ENCODE data around the gene RDH5. TPM values are rescaled to one million over a fixed set of nuclear protein-coding genes. Genes with fewer than 3 reads are reported as not detected.

Gene RDH5
- total RNA-seq (2022; extraction: Qiagen RNA extraction; ENCODE audit: low read depth), result 1.7 to 3.1 TPM (median 2.2 TPM) in 5 replicates

GRCh38 chr12:55720071-55720564 is at the start of gene RDH5:
TSS of gene RDH5 (plus strand) at chr12:55720393. CDS start at chr12:55721185, 792 bp downstream.

GRCh38 chr12:55707841-55708694 is 12.1 kb upstream of the RDH5 start, which contains the start of gene ITGA7:
TSS of gene ITGA7 (minus strand) at chr12:55707904. CDS start at chr12:55707682, 222 bp downstream.

DNA sequence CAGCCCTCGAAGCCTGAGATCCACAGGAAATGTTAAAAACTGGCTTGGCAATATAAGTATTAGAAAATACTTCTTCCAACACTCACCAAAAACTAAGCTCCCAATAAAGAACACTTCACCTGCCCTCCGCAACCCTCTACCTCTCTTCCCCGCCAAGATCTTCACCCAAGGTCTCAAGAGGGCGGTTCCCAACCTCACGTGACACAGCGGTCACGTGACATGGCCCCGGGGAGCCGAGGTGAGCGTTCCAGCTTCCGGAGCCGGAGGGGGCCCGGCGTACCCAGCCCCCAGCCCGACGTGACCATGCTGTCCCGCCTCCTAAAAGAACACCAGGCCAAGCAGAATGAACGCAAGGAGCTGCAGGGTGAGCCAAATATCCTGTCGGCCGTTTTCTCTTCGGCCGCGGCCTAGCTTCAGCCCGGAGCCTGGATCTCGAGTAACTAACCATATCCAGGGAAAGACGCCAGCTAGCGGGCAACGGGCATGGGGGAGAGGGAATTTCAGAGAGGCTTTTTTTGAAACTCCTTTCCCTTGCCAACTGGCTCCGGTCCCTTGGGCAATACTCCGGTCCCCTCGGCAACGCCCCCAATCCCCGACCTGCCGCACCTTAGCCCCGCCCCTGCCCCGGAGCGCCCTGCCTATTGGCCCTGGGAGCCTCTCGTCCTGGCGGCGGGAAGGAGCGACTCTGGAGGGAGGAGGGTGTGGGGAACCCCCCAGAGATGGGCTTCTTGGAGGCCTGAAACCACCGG is 4.2 kb upstream of the RDH5 start, which contains the start of gene BLOC1S1:
BLOC1S1 (plus strand) TSS at position 214 of the 749 bp plus-strand sequence; CDS start at position 220, 6 bp downstream.

DNA sequence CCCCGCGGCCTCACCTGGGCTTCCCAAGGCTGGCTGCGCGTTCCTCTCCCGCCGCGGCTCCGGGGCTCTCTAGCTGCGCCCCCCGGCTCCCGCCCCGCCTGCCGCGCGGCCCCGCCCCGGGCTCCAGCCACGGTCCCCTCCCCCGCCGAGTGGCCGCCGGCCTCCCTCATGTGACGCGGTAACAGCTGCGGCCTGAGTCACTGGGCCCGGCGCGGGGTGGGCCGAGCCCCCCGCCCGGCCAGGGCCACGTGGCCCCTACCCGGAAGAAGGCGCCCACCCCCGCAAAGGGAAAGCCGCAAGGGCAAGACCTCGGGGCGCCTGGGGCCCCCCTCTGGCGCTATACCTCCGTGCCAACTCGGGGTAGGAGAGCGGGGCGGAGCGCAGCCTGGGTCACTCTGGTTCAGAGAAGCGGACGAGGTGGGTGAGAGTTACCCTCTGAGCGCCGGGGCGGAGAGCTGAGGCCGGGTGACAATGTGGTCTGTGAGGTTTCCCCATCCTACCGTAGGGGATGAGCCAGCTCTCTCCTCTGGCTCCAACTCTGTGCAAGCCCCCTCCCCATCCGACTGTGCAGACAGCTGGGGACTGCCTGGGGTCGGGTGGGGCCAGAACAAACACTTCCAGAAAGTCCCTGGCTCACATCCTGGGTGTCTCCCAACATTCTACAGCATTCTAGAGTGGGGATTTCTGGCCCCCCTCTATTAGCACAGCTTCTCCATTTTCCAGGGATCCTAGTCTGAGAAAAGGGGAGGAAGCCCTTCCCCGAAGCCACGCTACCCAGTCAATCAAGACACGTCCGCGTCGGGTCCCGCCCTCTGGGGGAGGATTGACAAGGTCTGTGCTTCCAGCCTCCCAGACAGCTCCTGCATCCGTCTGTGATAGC is 9.0 kb downstream of the RDH5 start, which contains the start of gene CD63:
CD63 (minus strand) TSS at position 71 of the 880 bp plus-strand sequence. CDS start 668 bp downstream, outside the sequence.

DNA sequence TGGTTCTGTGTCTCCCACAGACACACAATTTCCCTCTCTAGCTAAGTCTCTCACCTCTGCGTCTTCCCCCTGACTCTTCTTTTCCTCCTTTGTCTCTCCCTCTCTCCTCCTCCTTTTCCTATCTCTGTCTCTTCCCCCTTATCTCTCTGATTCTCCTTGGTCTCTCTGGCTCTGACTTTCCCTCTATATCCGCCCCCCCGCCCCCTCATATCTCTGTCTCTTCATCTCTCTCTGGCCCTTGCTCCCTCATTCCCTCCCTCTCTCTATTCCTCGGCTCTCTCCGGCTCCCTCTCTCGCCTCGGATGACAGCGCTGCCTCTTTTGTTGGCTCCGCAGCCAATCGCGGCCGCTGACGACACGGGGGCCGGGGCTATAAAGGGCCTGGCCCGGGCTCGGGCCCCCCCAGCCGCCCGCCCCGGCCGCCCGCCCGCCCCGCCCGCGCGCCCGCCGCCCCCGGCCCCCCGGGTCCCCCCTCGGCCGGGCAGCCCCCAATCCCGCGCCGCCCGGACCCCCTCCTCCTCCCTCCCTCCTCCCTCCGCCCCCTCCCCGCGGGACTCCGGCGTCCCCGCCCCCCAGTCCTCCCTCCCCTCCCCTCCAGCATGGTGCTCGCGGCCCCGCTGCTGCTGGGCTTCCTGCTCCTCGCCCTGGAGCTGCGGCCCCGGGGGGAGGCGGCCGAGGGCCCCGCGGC is 22.7 kb downstream of the RDH5 start, which contains the start of gene GDF11:
GDF11 (plus strand) TSS at position 404 of the 687 bp plus-strand sequence; CDS start at position 599, 195 bp downstream.

Other genes with a start within 250 kb of the RDH5 start
- gene OR6C68, start 228.0 kb upstream of the RDH5 start, total RNA-seq (2022; extraction: Qiagen RNA extraction; ENCODE audit: low read depth), result not detected in 5 replicates
- not detected in 5 replicates for gene OR6C4, start 170.8 kb upstream of the RDH5 start, total RNA-seq (2022; extraction: Qiagen RNA extraction; ENCODE audit: low read depth)
- gene OR2AP1, start 147.9 kb upstream of the RDH5 start, total RNA-seq (2022; extraction: Qiagen RNA extraction; ENCODE audit: low read depth), result not detected in 5 replicates
- not detected in 5 replicates for gene OR10P1, start 83.5 kb upstream of the RDH5 start, total RNA-seq (2022; extraction: Qiagen RNA extraction; ENCODE audit: low read depth)
- 0.92 to 1.7 TPM (median 1.6 TPM) in 5 replicates for gene ITGA7, start 12.5 kb upstream of the RDH5 start, total RNA-seq (2022; extraction: Qiagen RNA extraction; ENCODE audit: low read depth)
- 116 to 167 TPM (median 145 TPM) in 5 replicates for gene BLOC1S1, start 4.3 kb upstream of the RDH5 start, total RNA-seq (2022; extraction: Qiagen RNA extraction; ENCODE audit: low read depth)
- gene CD63, start 8.6 kb downstream of the RDH5 start, total RNA-seq (2022; extraction: Qiagen RNA extraction; ENCODE audit: low read depth), result 695 to 804 TPM (median 704 TPM) in 5 replicates
- 1.9 to 5.1 TPM (median 4.1 TPM) in 5 replicates for gene GDF11, start 22.7 kb downstream of the RDH5 start, total RNA-seq (2022; extraction: Qiagen RNA extraction; ENCODE audit: low read depth)
- gene SARNP, start 97.3 kb downstream of the RDH5 start, total RNA-seq (2022; extraction: Qiagen RNA extraction; ENCODE audit: low read depth), result 87.8 to 151 TPM (median 101 TPM) in 5 replicates
- gene ORMDL2, start 97.6 kb downstream of the RDH5 start, total RNA-seq (2022; extraction: Qiagen RNA extraction; ENCODE audit: low read depth), result 73.6 to 116 TPM (median 95.7 TPM) in 5 replicates
- 17.3 to 22.8 TPM (median 21.6 TPM) in 5 replicates for gene DNAJC14, start 109.2 kb downstream of the RDH5 start, total RNA-seq (2022; extraction: Qiagen RNA extraction; ENCODE audit: low read depth)
- gene MMP19, start 122.5 kb downstream of the RDH5 start, total RNA-seq (2022; extraction: Qiagen RNA extraction; ENCODE audit: low read depth), result 0.13 to 4.5 TPM (median 0.17 TPM) in 5 replicates
- 35.9 to 40.2 TPM (median 38.8 TPM) in 5 replicates for gene PYM1, start 207.5 kb downstream of the RDH5 start, total RNA-seq (2022; extraction: Qiagen RNA extraction; ENCODE audit: low read depth)
- gene DGKA, start 210.8 kb downstream of the RDH5 start, total RNA-seq (2022; extraction: Qiagen RNA extraction; ENCODE audit: low read depth), result 16.5 to 20.0 TPM (median 19.3 TPM) in 5 replicates
- 0.75 to 1.4 TPM (median 0.87 TPM) in 5 replicates for gene PMEL, start 245.6 kb downstream of the RDH5 start, total RNA-seq (2022; extraction: Qiagen RNA extraction; ENCODE audit: low read depth)
- gene CDK2, start 246.4 kb downstream of the RDH5 start, total RNA-seq (2022; extraction: Qiagen RNA extraction; ENCODE audit: low read depth), result 55.0 to 59.1 TPM (median 57.1 TPM) in 5 replicates

Measured in A549 treated with RU486 at 1 μM for 4 hours (cell line).